Endothelial cell of umbilical vein (primary cell): Measurements from ENCODE around the gene PGD. TPM values are rescaled to one million over a fixed set of nuclear protein-coding genes. Genes with fewer than 3 reads are reported as not detected.

ENCODE experiments used
- BruUV-seq: library from RNA; stranded (reverse); fragments of 400-500 nt; replicated peaks from 2 replicates; lab custom pipeline; 2021; lab: Mats Ljungman, UMichigan
- CTCF ChIA-PET: fragments of 300-600, 350-600 bp; sonication (Branson Sonifier 250); formaldehyde crosslinking; loops from one replicate; lab custom pipeline; 2021; ENCODE audit warnings: antibody characterized with exemption, inconsistent platforms; lab: Charles Lee
- POLR2A ChIA-PET: fragments of 300-600, 350-600 bp; sonication (Branson Sonifier 250); formaldehyde crosslinking; loops from one replicate; lab custom pipeline; 2021; ENCODE audit warnings: antibody characterized with exemption, inconsistent platforms; lab: Charles Lee
- DNase-seq: peaks from one replicate; pipeline ENCODE4 v3.0.0-alpha.2; 2011; ENCODE audit warnings: low read depth, low spot score
- FAIRE-seq: peaks from 2 replicates; lab custom pipeline; 2011; peaks lifted over from hg19 to GRCh38; lab: Jason Lieb, UNC
- H2AFZ ChIP-seq: 2 replicates; pipeline ENCODE4 v1.6.0; 2012; ENCODE audit warnings: low read depth, low read length, control low read depth, inconsistent platforms
- H3K27ac ChIP-seq: 2 replicates; pipeline ENCODE4 v1.5.1; 2011; ENCODE audit warnings: low read depth, mild to moderate bottlenecking, control low read depth, low read length, moderate library complexity; ENCODE audit not compliant: insufficient read depth
- H3K27me3 ChIP-seq, 2 experiments: 2 replicates each; pipeline versions ENCODE4 v1.6.0 to v1.6.1; 2011; ENCODE audit warnings: low read length in 2 of 2, mixed read lengths in 1 of 2; ENCODE audit not compliant: control insufficient read depth in 2 of 2, insufficient read depth in 2 of 2
- H3K36me3 ChIP-seq, 2 experiments: 2 replicates in 1 of 2; 3 replicates in 1 of 2; pipeline ENCODE4 v1.5.1; 2011; ENCODE audit warnings: low read length in 2 of 2, mild to moderate bottlenecking in 1 of 2, moderate library complexity in 1 of 2; ENCODE audit not compliant: control insufficient read depth in 2 of 2, insufficient read depth in 2 of 2; ENCODE audit errors: extremely low read depth in 1 of 2
- H3K4me1 ChIP-seq: 3 replicates; pipeline ENCODE4 v1.5.1; 2011; ENCODE audit warnings: mild to moderate bottlenecking, low read length; ENCODE audit not compliant: control insufficient read depth, insufficient read depth; ENCODE audit errors: extremely low read depth
- H3K4me2 ChIP-seq: 2 replicates; pipeline ENCODE4 v1.6.1; 2011; ENCODE audit warnings: low read length, control low read depth, mixed read lengths; ENCODE audit not compliant: insufficient read depth
- H3K4me3 ChIP-seq, 3 experiments: fragments of 200-600 bp in 1 of 3; sonication (generic), shearing (Covaris generic) in 1 of 3; replicated peaks in 1 of 3; 2 replicates each; pipeline ENCODE4 v1.5.1; 2011 to 2016; ENCODE audit warnings: control low read depth in 3 of 3, low read length in 3 of 3, mild to moderate bottlenecking in 2 of 3, inconsistent platforms in 1 of 3, low read depth in 1 of 3, moderate library complexity in 1 of 3; ENCODE audit not compliant: insufficient read depth in 1 of 3
- H3K79me2 ChIP-seq: 2 replicates; pipeline ENCODE4 v1.6.0; 2012; ENCODE audit warnings: low read length, inconsistent platforms; ENCODE audit not compliant: control insufficient read depth, insufficient read depth
- H3K9ac ChIP-seq: replicated peaks from 2 replicates; pipeline ENCODE3; 2011; ENCODE audit warnings: low read length, control low read depth; ENCODE audit not compliant: insufficient read depth; ENCODE audit errors: extremely low read depth
- H3K9me1 ChIP-seq: replicated peaks from 3 replicates; pipeline ENCODE4 v1.6.0; 2011; ENCODE audit warnings: mild to moderate bottlenecking, low read length; ENCODE audit not compliant: control insufficient read depth, insufficient read depth; ENCODE audit errors: extremely low read depth
- H3K9me3 ChIP-seq: replicated peaks from 2 replicates; pipeline ENCODE4 v1.5.1; 2012; ENCODE audit warnings: low read length, inconsistent platforms; ENCODE audit not compliant: control insufficient read depth, insufficient read depth
- H4K20me1 ChIP-seq: replicated peaks from 2 replicates; pipeline ENCODE3; 2011; ENCODE audit warnings: mild to moderate bottlenecking, low read length; ENCODE audit not compliant: control insufficient read depth, insufficient read depth; ENCODE audit errors: extremely low read depth
- CTCF ChIP-seq, 2 donors: IDR thresholded peaks; 1 replicate in 1 of 2; 2 replicates in 1 of 2; pipeline ENCODE4 v1.5.1; 2011; ENCODE audit warnings: low read length in 2 of 2, mild to moderate bottlenecking in 2 of 2, moderate library complexity in 2 of 2, control low read depth in 1 of 2, inconsistent platforms in 1 of 2, low read depth in 1 of 2; ENCODE audit not compliant: insufficient read depth in 1 of 2; ENCODE audit errors: extremely low read depth in 1 of 2
- EZH2 ChIP-seq: IDR thresholded peaks from 2 replicates; pipeline ENCODE4 v1.6.1; 2012; ENCODE audit warnings: borderline replicate concordance, low read depth, mild to moderate bottlenecking, moderate library complexity, low read length, inconsistent platforms; ENCODE audit not compliant: severe bottlenecking
- FOS ChIP-seq: IDR thresholded peaks from 2 replicates; pipeline ENCODE4 v1.6.1; 2011; ENCODE audit warnings: mild to moderate bottlenecking, low read length, moderate library complexity, borderline replicate concordance; ENCODE audit not compliant: insufficient read depth
- GATA2 ChIP-seq: IDR thresholded peaks from 2 replicates; pipeline ENCODE4 v1.7.0; 2011; ENCODE audit warnings: low read depth, mild to moderate bottlenecking, moderate library complexity, mixed read lengths, low read length; ENCODE audit not compliant: insufficient read length, insufficient read depth
- JUN ChIP-seq: IDR thresholded peaks from 2 replicates; pipeline ENCODE4 v1.6.1; 2011; ENCODE audit warnings: borderline replicate concordance, low read depth; ENCODE audit not compliant: insufficient read length, insufficient read depth
- MAX ChIP-seq: IDR thresholded peaks from 2 replicates; pipeline ENCODE4 v1.6.1; 2011; ENCODE audit not compliant: insufficient read depth, insufficient read length
- MYC ChIP-seq: IDR thresholded peaks from one replicate; pipeline ENCODE4 v1.6.1; 2011; ENCODE audit warnings: mild to moderate bottlenecking, low read depth, low read length
- POLR2A ChIP-seq: IDR thresholded peaks from 2 replicates; pipeline ENCODE4 v1.6.1; 2012; ENCODE audit warnings: low read depth, mild to moderate bottlenecking, control low read depth, low read length
- POLR2AphosphoS5 ChIP-seq: IDR thresholded peaks from 2 replicates; pipeline ENCODE4 v1.6.1; 2012; ENCODE audit warnings: low read depth, mild to moderate bottlenecking, control low read depth, low read length, moderate library complexity; ENCODE audit not compliant: insufficient read depth
- dilution Hi-C: fragments of 300-500 bp; cut with MboI; formaldehyde crosslinking; loops from one replicate; pipeline ENCODE4 v1.15.0; 2019; ENCODE audit warnings: low sequenced_read_pairs; ENCODE audit not compliant: extremely low pct_ligation_motif_present
- intact Hi-C: fragments of 100-400 bp; cut with micrococcal nuclease; formaldehyde crosslinking; loops from one replicate; pipeline ENCODE4 v1.10.0; 2022
- polyA plus RNA-seq, 4 experiments: library from polyadenylated mRNA; depleted of rRNA in 3 of 4; stranded (reverse) in 3 of 4; unstranded in 1 of 4; fragments of >200 nt; gene quantifications; 2 replicates each; pipeline versions ENCODE4 v1.2.1 to v1.2.3, GENCODE V29; 2011 to 2012; ENCODE audit warnings: missing spikeins in 1 of 4
- total RNA-seq: library from RNA; stranded (reverse); gene quantifications from 2 replicates; pipeline ENCODE4 v1.2.3, GENCODE V29; 2021

PGD gene
- total and polyA plus RNA-seq, 2 donors (not counting 3 experiments of a cell fraction or from before 2014, with no cell fraction given): 196 to 303 TPM

- Histone ChIP-seq H2AFZ (no peak overlapping the region), H3K9ac (no peak overlapping the region), H4K20me1 (peaks cover 2% of the 10 kb centered on the region), H3K36me3 (peaks cover 0 to 13% of the 10 kb centered on the region in 2 experiments), H3K27me3 (no peaks in the 10 kb centered on the region), H3K9me1 (no peaks in the 10 kb centered on the region), H3K4me1 (no peaks in the 10 kb centered on the region), H3K4me2 (no peak overlapping the region), H3K79me2 (no peaks in the 10 kb centered on the region), H3K27ac (no peak overlapping the region), H3K4me3 (no peak overlapping the region), H3K9me3 (no peaks in the 10 kb centered on the region)
- BruUV-seq: no TSS peak
- intact Hi-C loops (no loop called here), dilution Hi-C loops (no loop called here)
- TF ChIP-seq MAX: no peak
- TF ChIP-seq CTCF (IDR thresholded peaks at IDR 0.05; ENCODE audit: extremely low read depth in 1 of 2, insufficient read depth in 1 of 2, low read depth in 1 of 2, low read length in 2 of 2): no peak
- TF ChIP-seq POLR2AphosphoS5: no peak
- no peak for TF ChIP-seq FOS
- no peak for TF ChIP-seq JUN
- no peak for TF ChIP-seq GATA2
- TF ChIP-seq MYC: no peak
- TF ChIP-seq POLR2A: no peak
- TF ChIP-seq EZH2: no peak
- FAIRE-seq (no peak), DNase-seq (no peak)
- ChIA-PET POLR2A (no interaction called here), CTCF (no interaction called here)
Observed at GRCh38 chr1:10361515-10361914, 37.3 kb upstream of the PGD start.
